ENCODE data around the gene TMEM171. TPM values are rescaled to one million over a fixed set of nuclear protein-coding genes. Genes with fewer than 3 reads are reported as not detected.

Gene TMEM171
- total RNA-seq, 1 experiment from 2014 or later: 2.1 TPM

DNA sequence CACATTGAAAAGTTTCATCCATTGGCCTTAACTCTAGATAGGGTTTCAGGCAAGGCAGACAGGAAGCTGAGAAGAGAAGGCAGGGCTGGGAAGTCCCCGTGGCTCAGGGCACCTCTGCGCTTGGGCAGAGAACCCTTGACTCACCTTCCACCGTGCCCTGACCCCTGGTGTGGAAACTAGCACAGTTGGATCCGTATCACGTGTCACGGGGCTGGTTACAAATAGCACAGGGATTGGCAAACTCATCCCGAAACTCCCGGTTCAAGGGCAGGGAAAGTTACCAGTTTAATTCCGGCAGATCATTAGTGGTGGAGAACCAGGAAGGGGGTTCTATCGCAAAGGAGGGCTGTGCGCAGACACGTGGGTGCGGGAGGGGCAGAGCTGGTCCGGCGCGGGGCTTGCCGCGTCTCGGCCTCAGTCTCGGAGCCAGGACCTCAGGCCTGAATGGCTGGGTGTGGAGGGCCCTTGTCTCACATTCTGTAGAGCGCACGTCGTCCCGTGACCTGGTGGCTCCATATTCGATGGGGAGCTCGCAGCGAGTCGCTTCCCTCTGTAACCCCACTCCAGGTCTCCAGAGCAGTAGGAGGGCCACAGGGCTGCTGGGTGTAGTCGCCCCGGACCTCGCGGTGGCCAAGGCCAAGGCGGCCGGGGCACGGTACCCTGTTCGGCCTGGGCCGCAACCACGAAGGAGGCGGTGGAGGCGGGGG lies 771 bp upstream of the TMEM171 start:
- DNase-seq (ENCODE audit: low read depth): peak; percentile 21

DNA sequence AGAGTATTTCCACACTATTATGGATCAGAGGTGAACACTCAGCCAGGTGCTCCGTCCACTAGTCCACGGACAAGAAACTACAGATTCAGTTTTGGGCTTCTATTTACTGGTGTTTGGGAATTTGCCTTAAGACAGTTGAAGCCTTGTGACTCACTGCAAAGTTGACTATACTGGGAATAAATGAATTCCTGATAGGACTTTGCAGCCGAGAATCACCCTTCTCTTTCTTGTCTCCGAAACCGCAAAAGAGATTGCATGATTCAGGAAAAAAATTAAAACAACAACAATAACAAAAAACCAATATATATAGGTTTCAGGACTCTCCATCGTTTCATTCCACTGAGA lies 716 bp downstream of the TMEM171 start:
- DNase-seq (ENCODE audit: low read depth): peak; percentile 25

DNA sequence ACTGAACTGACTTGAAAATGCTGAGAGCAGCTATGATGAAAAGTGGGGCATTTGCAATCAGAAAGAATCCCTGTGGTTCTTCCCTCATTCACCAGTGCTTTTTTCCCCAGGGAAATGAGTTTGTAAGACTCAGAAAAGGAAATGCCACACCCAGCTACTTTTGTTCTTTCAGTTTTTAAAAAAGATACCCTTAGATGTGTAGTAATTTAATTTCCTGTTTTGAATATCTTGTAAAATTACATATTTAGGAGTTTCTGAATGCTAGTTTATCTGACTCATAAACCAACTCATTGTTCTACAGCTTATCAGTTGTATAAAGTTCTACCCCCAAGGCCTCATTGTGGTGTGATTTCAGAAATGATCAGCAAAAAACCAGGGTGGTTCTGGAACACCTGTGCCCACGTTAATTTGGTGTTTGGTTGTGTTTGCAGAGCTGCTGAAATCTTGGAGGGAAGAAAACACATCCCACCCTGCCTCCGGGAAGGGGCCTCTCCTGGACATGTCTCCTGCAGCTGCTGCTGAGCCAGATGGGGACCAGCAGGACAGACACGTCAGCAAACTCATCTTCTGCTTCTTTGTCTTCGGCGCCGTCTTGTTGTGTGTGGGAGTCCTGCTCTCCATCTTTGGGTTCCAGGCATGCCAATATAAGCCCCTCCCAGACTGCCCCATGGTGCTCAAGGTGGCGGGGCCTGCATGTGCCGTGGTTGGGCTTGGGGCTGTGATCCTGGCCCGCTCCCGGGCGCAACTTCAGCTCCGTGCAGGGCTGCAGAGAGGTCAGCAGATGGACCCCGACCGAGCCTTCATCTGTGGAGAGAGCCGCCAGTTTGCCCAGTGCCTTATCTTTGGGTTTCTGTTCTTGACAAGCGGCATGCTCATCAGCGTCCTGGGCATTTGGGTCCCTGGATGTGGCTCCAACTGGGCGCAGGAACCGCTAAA lies 2.8 kb downstream of the TMEM171 start:
- DNase-seq (ENCODE audit: low read depth): peak; percentile 38

DNA sequence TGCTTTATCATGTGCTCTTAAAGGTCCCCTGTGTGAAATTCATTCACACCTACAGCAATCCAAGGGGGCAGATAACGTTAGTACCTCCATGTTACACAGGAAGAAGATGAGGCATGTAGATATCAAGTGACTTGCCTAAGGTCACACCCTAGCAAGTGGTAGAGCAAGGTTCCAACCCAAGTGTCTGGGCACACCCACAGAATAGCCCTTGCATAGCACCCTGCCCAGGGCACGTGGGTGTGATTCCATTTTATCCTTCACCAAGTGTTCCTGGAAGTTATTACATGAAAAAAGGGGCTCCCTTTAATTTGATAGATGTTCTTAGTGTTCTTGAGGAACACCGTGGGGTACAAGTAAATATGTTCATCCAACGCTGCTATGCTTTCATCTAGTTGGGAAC lies 4.9 kb downstream of the TMEM171 start:
- no peak for DNase-seq (ENCODE audit: low read depth)

DNA sequence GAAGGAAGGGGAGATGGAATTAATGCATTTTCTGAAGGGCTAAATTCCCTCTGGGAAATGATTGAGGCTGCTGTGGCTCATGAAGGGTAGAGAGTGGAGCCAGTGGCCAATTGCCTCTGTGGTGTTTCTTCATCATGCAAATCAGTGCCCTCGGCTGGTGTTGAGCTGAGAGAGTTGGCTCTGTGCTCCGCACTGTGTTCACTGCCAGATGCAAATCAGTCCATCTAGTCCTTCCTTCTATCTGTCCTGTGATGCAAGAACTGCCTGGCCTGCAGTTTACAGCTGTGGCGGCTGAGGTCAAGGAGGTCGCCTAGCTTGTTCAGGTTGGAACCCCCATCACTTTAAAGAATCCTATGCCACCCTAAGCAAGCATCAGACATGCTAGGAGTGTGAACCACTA lies 6.0 kb downstream of the TMEM171 start:
- no peak for DNase-seq (ENCODE audit: low read depth)

DNA sequence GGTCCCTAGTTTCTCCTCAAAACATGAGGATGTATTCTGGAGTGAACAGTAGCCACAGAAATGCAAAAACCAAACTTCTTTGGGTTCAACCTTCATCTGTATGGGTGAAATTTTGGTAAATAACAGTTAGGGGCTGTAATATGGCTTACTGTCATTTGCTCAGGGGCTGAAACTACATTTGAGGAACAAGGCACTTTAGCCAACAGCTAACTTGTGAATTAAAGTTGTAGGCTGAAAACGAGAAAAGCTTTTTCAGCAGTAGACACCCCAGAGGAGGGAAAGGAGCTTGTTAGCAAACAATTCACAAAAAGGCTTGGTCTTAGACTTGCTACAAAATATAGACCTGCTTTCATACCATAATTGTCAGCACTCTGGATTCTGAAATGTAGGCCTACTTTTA lies 6.6 kb downstream of the TMEM171 start:
- no peak for DNase-seq (ENCODE audit: low read depth)

DNA sequence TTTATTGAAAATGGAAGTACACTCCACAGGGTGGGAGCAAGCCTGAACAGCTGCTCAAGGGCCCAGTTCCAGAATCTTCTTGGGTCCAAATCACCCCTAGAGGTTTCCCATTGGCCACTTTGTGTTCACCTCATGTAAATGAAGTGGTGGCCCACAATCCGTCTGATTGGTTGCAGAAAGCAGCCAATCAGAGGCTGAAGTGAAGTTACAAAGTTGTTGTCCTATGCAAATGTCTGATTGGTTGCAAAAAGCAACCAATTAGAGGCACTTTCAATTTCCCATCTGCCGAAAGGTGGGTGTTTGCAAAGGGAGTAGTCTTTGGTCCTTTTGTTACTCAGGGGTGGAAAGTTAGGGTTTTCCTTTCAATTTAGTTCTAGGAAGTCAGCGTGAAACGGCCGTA lies 8.8 kb downstream of the TMEM171 start:
- DNase-seq (ENCODE audit: low read depth): no peak

DNA sequence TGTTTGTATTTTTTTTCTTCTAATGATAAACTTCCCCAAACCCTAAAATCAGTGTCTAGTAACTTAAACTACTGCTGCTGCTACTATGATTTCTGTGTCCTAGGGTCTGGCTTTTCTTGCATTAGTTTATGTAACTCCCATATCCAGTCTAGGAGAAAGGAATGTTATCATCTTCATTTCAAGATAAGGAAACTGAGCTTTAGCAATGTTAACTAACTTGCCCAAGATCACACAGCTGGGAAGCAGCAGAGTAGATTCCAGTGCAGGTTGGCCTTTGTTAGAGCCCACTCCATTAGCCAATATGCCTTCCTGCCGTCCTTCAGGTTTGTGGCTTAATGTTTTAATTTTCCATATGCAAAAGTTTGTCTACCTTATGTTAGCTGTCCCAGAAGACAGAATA lies 10.4 kb downstream of the TMEM171 start:
- DNase-seq (ENCODE audit: low read depth): no peak

DNA sequence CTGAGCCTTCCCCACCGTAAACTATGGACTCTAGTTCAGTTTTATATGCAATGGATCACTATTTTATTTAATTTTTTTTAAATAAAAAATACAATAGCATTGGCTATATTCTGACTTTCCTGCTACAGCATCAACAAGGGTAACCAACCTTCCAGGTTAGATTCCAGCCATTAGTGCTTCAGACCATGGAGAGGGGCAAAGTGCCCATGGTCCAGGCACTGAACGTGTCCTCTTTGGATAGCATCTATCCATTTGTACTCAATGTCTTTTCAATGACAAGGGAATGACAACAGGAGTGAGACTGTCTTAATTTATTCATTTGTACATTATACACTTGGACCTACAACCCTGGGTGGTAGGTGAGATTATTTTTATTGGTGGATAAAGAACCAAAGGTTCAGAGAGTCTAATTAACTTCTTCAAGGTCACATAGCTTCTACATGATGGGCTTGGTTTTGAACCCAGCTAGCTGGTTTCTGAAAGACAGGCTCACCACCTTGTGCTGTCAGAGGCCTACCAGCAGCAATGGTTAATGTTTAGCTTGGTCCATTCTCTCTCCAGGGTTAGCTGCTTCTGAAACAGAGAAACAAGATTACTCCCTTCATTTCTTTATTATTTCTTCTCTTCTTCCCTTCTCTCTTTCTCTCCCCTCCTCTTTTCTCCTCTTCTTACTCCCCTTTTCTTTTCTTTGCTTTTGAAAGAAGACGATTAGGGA lies 11.5 kb downstream of the TMEM171 start:
- no peak for DNase-seq (ENCODE audit: low read depth)

DNA sequence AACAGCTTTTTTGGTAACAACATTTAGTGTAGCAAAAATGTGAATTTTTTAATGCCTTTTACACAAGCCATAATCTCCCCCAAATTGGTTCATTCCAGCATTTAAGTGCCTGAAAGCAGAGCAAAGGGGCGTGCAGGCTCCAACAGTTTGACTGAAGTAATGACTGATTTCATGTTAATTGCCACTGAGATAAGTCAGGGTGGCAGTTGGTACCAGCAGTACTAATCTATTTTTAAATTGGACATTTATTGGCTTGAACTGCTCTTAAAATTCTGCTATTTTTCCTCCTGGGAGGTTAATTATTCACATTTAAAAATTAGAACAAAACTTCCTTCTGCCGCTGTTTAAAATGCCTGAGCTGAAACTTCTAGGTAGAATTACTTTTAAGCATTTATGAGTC lies 12.4 kb downstream of the TMEM171 start:
- no peak for DNase-seq (ENCODE audit: low read depth)

DNA sequence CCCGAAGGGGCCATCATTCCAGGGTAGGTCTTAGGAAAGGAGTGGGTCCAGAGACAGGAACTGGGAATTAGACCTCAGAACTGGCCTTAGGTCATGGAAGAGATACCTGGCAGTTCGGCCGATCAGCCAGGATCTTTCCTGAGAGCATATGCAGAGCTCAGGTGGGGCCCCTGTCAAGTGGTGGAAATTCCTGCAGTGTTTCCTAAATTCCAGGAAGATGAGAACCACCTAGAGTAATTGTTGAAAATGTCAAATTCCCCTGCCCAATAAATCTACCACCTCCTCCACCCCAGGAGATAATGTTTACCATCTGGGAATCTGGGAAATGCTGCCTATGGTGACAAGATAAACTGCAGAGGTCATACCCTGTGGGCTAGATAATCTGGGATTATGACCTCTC lies 14.6 kb downstream of the TMEM171 start:
- DNase-seq (ENCODE audit: low read depth): no peak

DNA sequence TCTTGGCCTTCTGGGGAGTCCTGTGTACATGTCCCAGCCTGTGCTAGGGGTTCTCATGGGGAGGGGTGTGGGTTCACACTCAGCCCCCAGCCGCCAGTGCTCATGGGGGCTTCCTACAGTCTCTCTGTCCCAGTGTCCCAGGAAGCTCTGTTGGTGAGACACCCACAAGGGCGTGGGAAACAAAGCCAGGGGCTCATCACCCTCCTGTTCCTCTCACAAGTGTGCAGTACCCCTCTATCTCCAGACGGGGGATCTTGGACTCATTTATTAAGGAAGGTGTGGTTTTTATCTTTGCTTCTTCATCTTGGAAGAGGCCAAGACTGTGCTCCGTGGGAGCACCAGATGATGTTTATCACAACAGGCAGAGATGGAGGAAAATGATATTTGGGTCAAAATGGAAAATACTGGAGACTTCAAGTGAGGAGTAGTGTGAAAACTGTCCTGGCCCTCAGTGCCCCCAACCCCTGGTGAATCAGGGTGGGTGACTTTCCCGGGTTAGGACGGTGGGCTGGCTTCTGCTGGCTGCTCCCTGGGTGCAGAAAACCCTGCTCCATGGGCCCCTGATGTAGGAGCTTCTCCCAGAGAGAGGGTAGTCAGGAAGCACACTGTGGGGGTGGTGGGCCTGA lies 15.2 kb downstream of the TMEM171 start:
- peak; percentile 64 for DNase-seq (ENCODE audit: low read depth)

DNA sequence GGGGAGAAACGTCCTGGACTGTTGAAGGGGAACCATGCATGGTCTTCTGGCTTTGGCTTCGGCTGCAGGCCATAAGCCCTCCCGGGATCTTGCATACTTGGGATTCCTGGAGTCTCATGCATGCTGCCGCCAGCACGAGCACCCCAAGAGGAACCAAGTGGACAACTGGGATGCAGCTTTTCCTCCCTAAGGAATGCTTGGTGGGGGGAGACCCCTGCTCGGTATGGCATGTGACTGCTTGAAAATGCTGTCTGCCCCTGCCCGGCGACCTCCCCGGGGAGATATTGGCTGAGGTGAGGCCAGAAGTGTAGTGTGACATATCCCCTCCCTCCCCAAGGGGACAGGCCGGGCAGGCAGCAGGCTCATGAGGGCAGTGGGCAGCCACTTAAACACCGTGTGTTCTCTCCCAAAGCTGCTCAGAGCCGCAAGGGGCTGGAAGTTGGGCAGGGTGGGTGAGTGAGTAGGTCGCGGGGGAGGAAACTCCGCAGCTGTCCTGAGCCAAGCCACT lies 15.7 kb downstream of the TMEM171 start:
- DNase-seq (ENCODE audit: low read depth): no peak

DNA sequence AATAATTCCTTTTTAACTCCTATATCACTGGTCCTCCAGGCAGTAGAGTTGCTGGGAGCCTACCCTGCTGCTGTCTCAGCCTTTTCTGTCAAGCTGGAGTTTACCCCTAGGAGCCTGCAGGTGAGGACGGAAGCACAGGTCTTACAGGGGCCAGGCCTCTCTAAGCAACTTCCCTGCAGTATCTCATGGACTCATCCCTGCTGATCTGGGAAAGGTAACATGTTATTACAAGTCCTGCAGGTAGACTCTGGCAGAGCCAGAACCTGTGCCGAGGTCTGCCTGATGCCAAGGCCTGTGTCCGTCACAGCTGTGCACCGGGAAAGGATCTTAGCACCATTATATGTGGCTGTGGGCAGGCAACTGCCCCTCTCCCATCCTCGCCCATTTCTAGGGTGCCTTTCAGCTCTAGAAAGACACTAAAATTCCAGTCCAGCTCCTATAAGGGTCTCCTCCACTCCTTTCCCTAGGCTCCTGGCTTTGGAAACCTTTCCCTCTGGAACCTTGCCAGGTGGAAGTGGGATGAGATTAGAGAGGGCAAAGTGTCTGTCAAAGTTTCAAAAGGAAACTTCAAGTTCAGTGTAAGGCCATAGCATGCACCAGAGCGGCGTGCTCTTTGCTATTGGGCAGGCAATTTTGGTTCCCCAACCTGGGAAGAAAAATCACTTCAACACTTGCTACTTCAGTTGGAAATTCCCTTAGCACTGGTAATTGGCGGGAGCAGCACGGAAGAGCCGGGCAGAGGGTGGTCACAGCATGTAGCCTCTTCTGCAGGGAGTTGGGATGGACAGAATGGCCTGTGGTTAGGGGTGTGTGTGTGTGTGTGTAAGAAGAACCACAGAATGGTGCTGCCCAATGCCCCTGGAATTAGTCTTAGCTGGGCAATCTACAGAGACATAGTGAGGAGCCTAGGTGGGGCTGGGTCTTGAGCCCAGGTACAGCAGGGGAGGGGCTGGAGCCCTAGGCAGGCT lies 17.5 kb downstream of the TMEM171 start:
- no peak for DNase-seq (ENCODE audit: low read depth)

DNA sequence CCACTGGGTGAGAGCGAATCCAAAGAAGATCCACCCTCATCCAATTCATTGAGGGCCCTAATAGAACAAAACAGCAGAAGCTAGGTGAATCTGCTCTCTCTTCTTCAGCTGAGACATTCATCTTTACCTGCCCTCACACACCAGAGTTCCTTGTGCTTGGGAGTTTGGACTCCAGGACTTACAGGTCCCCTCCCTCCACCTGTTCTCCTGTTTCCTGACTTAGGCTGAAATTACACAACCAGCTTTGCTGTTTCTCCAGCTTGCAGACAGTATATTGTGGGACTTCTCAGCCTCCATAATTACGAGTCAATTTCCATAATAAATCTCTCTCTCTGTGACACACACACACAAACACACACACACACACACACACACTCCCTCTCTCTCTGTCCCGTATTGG lies 19.1 kb downstream of the TMEM171 start:
- no peak for DNase-seq (ENCODE audit: low read depth)

DNA sequence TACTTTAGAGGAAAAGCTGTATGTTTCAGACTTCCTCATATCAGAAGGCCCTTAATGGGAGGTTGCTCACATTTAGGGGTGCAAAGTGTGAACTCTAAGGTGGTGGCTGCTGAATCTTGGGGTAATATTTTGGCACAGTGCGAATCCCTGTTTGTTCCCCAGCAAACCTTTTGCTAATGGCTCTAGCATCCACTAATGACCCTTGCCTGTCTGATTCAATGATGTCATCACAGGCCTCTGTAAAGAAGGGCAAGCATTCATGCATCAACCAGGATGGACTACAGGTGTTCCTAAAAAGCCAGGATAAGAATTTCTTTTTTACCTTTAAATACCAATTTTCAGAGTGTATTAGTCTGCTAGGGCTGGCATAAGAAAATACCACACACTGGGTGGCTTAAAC lies 20.4 kb downstream of the TMEM171 start:
- DNase-seq (ENCODE audit: low read depth): no peak

DNA sequence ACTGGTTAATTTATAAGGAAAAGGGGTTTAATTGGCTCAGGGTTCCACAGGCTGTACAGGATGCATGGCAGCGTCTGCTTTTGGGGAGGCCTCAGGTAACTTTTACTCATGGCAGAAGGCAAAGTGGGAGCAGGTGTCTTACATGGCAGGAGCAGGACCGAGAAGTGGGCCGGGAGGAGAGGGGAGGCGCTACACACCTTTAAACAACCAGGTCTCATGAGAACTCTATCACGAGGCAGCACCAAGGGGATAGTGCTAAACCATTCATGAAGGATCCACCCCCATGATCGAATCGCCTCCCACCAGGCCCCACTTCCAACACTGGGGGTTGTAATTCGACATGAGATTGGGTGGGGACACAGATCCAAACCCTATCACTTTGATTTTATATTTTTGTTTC lies 21.7 kb downstream of the TMEM171 start:
- no peak for DNase-seq (ENCODE audit: low read depth)

DNA sequence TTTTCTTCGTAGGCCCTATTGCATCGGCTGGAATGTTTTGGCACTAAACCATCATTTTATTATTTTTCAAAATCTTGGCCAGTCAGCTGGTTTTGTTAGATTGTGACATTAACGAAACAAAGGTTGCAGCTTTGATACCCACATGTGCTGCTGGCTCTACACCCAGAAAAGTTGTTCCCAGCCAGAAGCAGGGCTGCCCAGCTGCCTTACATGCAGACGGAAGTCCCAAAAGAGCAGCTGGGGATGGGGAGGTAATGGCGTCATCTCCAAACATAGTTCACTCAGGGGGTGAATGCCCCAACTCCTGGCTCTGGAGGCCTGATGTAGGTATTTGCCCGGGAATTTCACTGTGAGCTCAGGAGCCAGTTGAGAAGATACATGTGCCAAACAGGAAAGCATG lies 23.3 kb downstream of the TMEM171 start:
- no peak for DNase-seq (ENCODE audit: low read depth)

DNA sequence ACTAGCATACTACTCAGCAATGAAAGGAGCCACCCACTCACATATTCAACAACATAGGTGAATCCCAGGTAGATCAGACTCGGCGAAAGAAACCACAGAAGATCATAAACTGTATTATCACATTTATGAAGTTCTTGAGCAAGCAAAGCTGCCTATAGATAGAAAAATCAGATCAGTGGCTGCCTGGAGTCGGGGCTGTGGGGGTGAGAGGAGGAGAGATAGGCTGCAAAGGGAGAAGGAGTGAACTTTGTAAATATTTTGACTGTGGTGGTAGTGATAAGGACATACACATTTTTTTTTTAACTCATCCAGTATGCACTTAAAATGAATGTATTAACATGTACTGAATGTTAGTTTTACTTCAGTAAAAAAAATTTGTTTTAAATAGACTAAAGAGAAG lies 29.2 kb downstream of the TMEM171 start:
- no peak for DNase-seq (ENCODE audit: low read depth)

DNA sequence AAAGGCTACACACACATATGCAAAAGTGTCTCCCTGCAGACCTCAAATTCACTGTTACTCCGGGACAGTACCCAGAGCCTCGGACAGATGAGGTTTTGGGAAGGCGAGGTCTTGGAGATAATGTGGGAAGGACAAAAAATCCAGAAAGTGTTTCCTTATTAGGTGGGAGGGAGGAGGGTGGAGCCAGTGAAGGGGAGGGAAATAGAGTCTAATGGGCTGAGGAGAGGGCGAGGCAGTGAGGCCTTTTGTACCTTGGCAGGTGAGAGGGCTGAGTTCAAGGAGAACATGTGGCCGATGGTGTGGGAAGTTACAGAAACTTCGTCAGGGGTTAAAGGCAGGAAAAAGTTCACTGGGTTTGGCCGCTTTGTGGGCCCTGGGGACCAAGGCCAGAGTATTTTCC lies 30.5 kb downstream of the TMEM171 start:
- DNase-seq (ENCODE audit: low read depth): no peak
